Panc1 (cell line): Measurements from ENCODE around the gene HLTF. TPM values are rescaled to one million over a fixed set of nuclear protein-coding genes. Genes with fewer than 3 reads are reported as not detected.

Source experiments
- ATAC-seq: fragments of 200-7000 bp; cut with Tn5 transposase; 2 replicates; pipeline ENCODE4 v1.9.1; 2020; ENCODE audit warnings: mild to moderate bottlenecking, moderate library complexity
- BruUV-seq: library from RNA; stranded (reverse); fragments of 400-500 nt; replicated peaks from 2 replicates; lab custom pipeline; 2021; lab: Mats Ljungman, UMichigan
- CTCF ChIA-PET: fragments of 300-600 bp; sonication (Branson Sonifier 250); formaldehyde crosslinking; loops from one replicate; lab custom pipeline; 2022; ENCODE audit warnings: antibody characterized with exemption; lab: Charles Lee
- POLR2A ChIA-PET: fragments of 300-600 bp; sonication (Branson Sonifier 250); formaldehyde crosslinking; loops from one replicate; lab custom pipeline; 2022; ENCODE audit warnings: antibody characterized with exemption; lab: Charles Lee
- DNase-seq: peaks from one replicate; pipeline ENCODE4 v3.0.0-alpha.2; 2010; ENCODE audit warnings: low read depth, low spot score
- H3K27ac ChIP-seq: 2 replicates; pipeline ENCODE4 v1.5.1; 2011; ENCODE audit warnings: mild to moderate bottlenecking, low read length, inconsistent platforms
- H3K27me3 ChIP-seq: fragments of 200-500 bp; sonication (Bioruptor generic); 2 replicates; pipeline ENCODE4 v1.6.0; 2014; ENCODE audit warnings: low read length, inconsistent platforms; ENCODE audit not compliant: control insufficient read depth, insufficient read depth
- H3K36me3 ChIP-seq: fragments of 200-500 bp; sonication (Bioruptor generic); 2 replicates; pipeline ENCODE4 v1.5.1; 2014; ENCODE audit warnings: inconsistent platforms, mild to moderate bottlenecking, low read length, moderate library complexity; ENCODE audit not compliant: control insufficient read depth, insufficient read depth
- H3K4me1 ChIP-seq: 2 replicates; pipeline ENCODE4 v1.5.1; 2011; ENCODE audit warnings: inconsistent platforms, mild to moderate bottlenecking, low read length, moderate library complexity; ENCODE audit not compliant: control insufficient read depth, insufficient read depth
- H3K4me3 ChIP-seq, 2 experiments: 2 replicates each; pipeline ENCODE4 v1.5.1; 2011 to 2012; ENCODE audit warnings: low read depth in 2 of 2, low read length in 2 of 2, mild to moderate bottlenecking in 2 of 2, inconsistent platforms in 1 of 2, moderate library complexity in 1 of 2
- H3K9me3 ChIP-seq: fragments of 200-500 bp; sonication (Bioruptor generic); 2 replicates; pipeline ENCODE4 v1.5.1; 2014; ENCODE audit warnings: low read depth, mild to moderate bottlenecking, inconsistent platforms, low read length, moderate library complexity; ENCODE audit not compliant: control insufficient read depth, insufficient read depth
- CTCF ChIP-seq: fragments of 450-650 bp; IDR thresholded peaks from 2 replicates; pipeline ENCODE4 v1.5.1; 2017; ENCODE audit warnings: mild to moderate bottlenecking
- POLR2AphosphoS5 ChIP-seq: IDR thresholded peaks from 2 replicates; pipeline ENCODE4 v1.6.1; 2012; ENCODE audit warnings: mild to moderate bottlenecking, low read depth, low read length, moderate library complexity
- REST ChIP-seq, 2 experiments: IDR thresholded peaks; 2 replicates each; pipeline ENCODE4 v1.6.1; 2011 to 2012; ENCODE audit warnings: low read depth in 2 of 2, control low read depth in 1 of 2, low read length in 1 of 2, mild to moderate bottlenecking in 1 of 2, moderate library complexity in 1 of 2; ENCODE audit not compliant: insufficient read depth in 1 of 2
- SIN3A ChIP-seq: IDR thresholded peaks from 2 replicates; pipeline ENCODE4 v1.6.1; 2012; ENCODE audit warnings: low read depth, mild to moderate bottlenecking, low read length, moderate library complexity, borderline replicate concordance; ENCODE audit not compliant: insufficient read depth
- TCF7L2 ChIP-seq: IDR thresholded peaks from 2 replicates; pipeline ENCODE4 v1.6.1; 2011; ENCODE audit warnings: mild to moderate bottlenecking, low read depth, low read length, inconsistent platforms
- in situ Hi-C: cut with HindIII; loops from 2 replicates; pipeline ENCODE4 v1.10.0; 2016; ENCODE audit warnings: low sequenced_read_pairs, low pct_unique_long_range_greater_than_20kb
- intact Hi-C: fragments of 100-400 bp; cut with micrococcal nuclease; formaldehyde crosslinking; loops from one replicate; pipeline ENCODE4 v1.10.0; 2022; ENCODE audit not compliant: unreplicated experiment
- total RNA-seq: library from RNA; stranded (reverse); gene quantifications from one replicate; pipeline ENCODE4 v1.2.1, GENCODE V29; 2021; ENCODE audit not compliant: unreplicated experiment

Gene HLTF
- total RNA-seq, 1 experiment from 2014 or later, result 106 TPM

GRCh38 chr3:148999806-149000205, 86.5 kb downstream of the HLTF start:
- intact Hi-C loops (no loop called here), in situ Hi-C loops (no loop called here)
- Histone ChIP-seq H3K9me3 (no peaks in the 10 kb centered on the region), H3K27ac (no peak overlapping the region), H3K4me3 (no peak overlapping the region), H3K4me1 (peaks cover 7% of the 10 kb centered on the region), H3K27me3 (no peaks in the 10 kb centered on the region), H3K36me3 (peaks cover 33% of the 10 kb centered on the region)
- TF ChIP-seq POLR2AphosphoS5, result no peak
- TF ChIP-seq TCF7L2, result no peak
- no peak for TF ChIP-seq REST (IDR thresholded peaks at IDR 0.05; ENCODE audit: insufficient read depth in 1 of 2, low read depth in 2 of 2, low read length in 1 of 2)
- TF ChIP-seq CTCF, result no peak
- TF ChIP-seq SIN3A, result no peak
- CTCF ChIA-PET, result no interaction called here
- ATAC-seq, result no peak; the same call in 1 of the 2 replicates
- no TSS peak for BruUV-seq
- DNase-seq, result no peak
- POLR2A ChIA-PET, result no interaction called here

GRCh38 chr3:148998715-148999423, 87.5 kb downstream of the HLTF start:
- ChIA-PET POLR2A (no interaction called here), CTCF (no interaction called here)
- TF ChIP-seq SIN3A, result no peak
- no peak for TF ChIP-seq TCF7L2
- no peak for TF ChIP-seq CTCF
- TF ChIP-seq REST (IDR thresholded peaks at IDR 0.05; ENCODE audit: insufficient read depth in 1 of 2, low read depth in 2 of 2, low read length in 1 of 2), result no peak
- TF ChIP-seq POLR2AphosphoS5, result no peak
- intact Hi-C loops (no loop called here), in situ Hi-C loops (no loop called here)
- no peaks in the 10 kb centered on the region for H3K27me3 ChIP-seq
- no peak overlapping the region for H3K4me3 ChIP-seq
- peaks cover 36% of the 10 kb centered on the region for H3K36me3 ChIP-seq
- no peak for DNase-seq
- ATAC-seq, result no peak
- H3K4me1 ChIP-seq, result no peaks in the 10 kb centered on the region; the same call in 1 of the 2 replicates
- no peaks in the 10 kb centered on the region for H3K9me3 ChIP-seq
- no peak overlapping the region; the same call in 1 of the 2 replicates for H3K27ac ChIP-seq
- BruUV-seq, result no TSS peak
